ENCODE measurements around the gene IRF8.

The IRF8 gene

DNA sequence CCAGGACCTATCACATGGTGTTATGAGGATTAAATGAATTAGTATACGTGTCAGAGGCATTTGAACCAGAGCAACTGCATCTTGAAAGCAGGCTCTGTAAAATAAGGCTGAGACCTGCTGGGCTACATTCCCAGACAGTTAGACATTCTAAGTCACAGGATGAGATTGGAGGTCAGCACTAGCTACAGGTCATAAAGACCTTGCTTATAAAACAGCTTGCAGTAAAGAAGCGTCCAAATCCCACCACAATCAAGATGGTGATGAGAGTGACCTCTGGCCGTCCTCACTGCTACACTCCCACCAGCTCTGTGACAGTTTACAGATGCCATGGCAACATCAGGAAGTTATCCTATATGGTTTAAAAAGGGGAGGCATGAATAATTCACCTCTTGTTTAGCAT lies 71.8 kb downstream of the IRF8 start:
- no peak for DNase-seq (ENCODE audit: low read depth)
- H3K4me3 ChIP-seq (ENCODE audit: low read depth, low read length) = no peak overlapping the region
- TF ChIP-seq MYC (IDR thresholded peaks at IDR 0.05; ENCODE audit: low read depth, low read length) (no peak), POLR2A (IDR thresholded peaks at IDR 0.05; ENCODE audit: extremely low read depth, insufficient read length) (no peak)
- TF ChIP-seq, protein P1, sequence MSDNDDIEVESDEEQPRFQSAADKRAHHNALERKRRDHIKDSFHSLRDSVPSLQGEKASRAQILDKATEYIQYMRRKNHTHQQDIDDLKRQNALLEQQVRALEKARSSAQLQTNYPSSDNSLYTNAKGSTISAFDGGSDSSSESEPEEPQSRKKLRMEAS (IDR thresholded peaks at IDR 0.05; ENCODE audit: low read depth, low read length) = no peak
- TF ChIP-seq, protein P2, sequence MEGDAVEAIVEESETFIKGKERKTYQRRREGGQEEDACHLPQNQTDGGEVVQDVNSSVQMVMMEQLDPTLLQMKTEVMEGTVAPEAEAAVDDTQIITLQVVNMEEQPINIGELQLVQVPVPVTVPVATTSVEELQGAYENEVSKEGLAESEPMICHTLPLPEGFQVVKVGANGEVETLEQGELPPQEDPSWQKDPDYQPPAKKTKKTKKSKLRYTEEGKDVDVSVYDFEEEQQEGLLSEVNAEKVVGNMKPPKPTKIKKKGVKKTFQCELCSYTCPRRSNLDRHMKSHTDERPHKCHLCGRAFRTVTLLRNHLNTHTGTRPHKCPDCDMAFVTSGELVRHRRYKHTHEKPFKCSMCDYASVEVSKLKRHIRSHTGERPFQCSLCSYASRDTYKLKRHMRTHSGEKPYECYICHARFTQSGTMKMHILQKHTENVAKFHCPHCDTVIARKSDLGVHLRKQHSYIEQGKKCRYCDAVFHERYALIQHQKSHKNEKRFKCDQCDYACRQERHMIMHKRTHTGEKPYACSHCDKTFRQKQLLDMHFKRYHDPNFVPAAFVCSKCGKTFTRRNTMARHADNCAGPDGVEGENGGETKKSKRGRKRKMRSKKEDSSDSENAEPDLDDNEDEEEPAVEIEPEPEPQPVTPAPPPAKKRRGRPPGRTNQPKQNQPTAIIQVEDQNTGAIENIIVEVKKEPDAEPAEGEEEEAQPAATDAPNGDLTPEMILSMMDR (IDR thresholded peaks at IDR 0.05; ENCODE audit: low read depth, low read length) = no peak
